GM10266 (cell line): Measurements from ENCODE around the gene CRMP1.
"Not testable (repeated sequence)": the region's sequence is repeated elsewhere in the genome, so short reads cannot be mapped to it uniquely, and the experiment has no call there.

ENCODE experiments used
- DNase-seq: peaks from one replicate; pipeline ENCODE4 v3.0.0; 2012; ENCODE audit errors: extremely low spot score
- CTCF ChIP-seq: IDR thresholded peaks from 2 replicates; pipeline ENCODE4 v1.5.1; 2012; ENCODE audit warnings: mild to moderate bottlenecking, low read depth; ENCODE audit not compliant: control insufficient read depth, insufficient read depth; ENCODE audit errors: missing control alignments

Gene CRMP1

DNA sequence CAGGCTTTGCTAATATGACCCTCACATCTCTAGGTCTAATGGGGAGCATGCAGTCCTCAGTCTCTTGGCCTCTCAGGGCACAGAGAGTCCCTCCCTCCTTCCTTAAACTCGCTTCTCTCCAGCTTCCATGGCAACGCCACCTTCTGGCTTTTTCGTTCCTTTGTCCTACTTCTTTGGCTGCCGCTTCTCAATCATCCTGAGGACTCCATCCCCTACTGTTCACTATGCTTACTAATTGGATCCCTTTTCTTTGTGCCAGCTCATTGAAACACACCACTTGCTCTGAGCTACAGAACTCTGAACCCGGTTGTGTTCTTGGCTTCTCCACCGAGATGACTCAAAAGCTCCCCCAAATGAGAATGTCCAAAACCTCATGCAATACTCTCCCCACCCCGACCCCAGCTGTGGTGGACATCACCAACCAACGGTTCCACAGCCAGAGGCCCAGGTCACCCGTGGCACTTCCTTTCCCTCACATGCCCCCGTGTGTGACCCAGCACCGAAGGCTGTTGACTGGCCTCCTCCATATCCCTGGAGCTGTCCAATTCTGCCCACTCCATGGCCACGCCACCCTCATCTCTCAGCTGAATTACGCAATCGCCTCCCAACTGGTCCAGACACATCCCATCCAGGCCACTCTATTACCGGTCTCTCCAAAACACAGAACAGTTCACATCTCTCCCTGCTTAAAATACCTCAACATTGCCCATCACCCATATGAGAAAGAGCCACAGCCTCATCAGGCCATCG lies 34.7 kb downstream of the CRMP1 start:
- no peak for TF ChIP-seq CTCF
- DNase-seq, result no peak

DNA sequence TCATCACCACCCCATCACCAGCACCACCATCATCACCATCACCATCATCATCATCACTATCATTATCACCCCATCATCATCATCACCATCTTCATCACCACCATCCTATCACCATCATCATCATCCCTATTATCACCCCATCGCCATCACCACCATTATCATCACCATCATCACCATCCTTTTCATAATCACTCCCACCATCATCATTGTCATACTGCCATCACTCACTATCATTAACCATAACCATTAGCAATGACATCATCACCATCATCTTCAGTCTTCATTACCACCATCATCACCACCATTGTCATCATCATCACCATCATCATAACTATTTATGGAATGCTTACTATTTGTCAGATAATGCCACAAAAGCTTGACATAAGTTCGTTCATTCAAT lies 35.7 kb downstream of the CRMP1 start:
- DNase-seq, result no peak
- TF ChIP-seq CTCF, result no peak

- DNase-seq, result not testable (repeated sequence)
Measured at GRCh38 chr4:5856362-5856761, 36.5 kb downstream of the CRMP1 start.

GRCh38 chr4:5854929-5855328 lies 38.0 kb downstream of the CRMP1 start:
- DNase-seq, result no peak
- no peak for TF ChIP-seq CTCF

- no peak for DNase-seq
- no peak for TF ChIP-seq CTCF
Measured at GRCh38 chr4:5852523-5853202, 40.2 kb downstream of the CRMP1 start.

DNA sequence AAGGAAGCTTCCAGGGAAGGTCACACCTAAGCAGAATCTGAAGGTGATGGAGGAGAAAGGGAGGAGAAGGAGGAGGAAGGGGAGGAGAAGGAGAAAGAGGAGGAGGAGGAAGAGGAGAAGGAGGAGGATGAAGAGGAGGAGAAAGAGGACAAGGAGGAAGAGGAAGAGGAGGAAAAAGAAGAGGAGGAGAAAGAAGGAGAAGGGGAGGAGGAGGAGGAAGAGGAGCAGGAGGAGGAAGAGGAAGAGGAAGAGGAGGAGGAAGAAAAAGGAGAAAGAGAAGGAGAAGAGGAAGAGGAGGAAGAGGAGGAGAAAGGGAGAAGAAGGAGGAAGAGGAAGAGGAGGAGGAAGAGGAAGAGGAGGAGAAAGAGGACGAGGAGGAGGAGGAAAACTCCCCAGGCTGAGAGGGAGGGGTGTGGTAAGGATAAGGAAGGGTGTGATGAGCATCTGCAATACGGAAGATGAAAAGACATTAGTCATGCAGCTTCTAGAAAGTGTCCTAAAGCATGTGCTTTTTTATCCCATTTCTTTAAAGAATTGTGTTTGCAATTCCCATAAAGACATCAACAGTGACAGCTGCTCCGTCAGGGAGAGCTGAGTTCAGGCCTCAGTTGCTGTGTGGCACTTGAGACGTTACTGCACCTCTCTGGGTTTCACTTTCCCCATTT lies 41.1 kb downstream of the CRMP1 start:
- DNase-seq, result no peak
- TF ChIP-seq CTCF, result no peak

DNA sequence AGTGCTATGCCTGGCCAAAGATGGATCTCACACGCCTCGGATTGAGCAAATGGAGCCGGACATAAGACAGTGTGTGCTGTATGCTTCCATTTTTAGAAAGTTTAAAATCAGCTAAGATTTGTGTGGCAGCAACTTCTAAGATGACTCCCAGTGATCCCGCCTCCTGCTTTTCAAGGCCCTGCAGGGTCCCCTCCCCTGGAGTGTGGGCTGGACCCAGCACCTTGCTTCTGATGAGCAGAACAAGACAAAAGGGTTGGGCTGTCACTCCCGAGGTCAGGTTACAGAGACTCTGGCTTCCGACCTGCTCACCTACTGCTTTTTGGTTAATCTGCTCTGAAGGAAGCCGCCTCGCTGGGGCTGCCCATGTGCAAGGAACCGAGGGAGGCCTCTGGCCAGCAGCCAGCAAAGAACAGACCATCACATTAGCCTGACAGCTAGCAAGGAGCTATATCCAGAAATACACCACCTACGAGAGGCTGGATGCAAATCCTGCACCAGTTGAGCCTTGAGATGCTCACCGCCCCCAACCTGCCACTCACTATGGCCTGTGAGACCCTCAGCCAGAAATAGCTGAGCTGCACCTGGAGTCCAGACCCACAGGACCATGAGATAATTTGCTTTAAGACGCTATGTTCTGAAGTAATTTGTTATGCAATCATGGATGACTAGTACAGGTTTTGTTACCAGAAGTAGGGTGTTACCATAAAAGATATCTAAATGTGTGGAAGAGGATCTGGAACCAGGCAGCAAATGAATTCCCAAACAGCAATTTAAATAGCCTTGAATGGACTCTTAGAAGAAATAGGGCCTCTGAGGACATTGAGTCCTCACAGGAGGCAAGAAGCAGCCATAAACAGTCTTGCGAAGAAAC lies 47.6 kb downstream of the CRMP1 start:
- no peak for DNase-seq
- TF ChIP-seq CTCF, result no peak
